NCI-H345 treated with DMSO at 0.1 percent for 48 hours (cell line): ENCODE data around the gene LRRK1.

Experiments used
- DNase-seq: peaks from one replicate; lab custom pipeline; 2025; ENCODE audit not compliant: unreplicated experiment; lab: John Stamatoyannopoulos, UW

Gene LRRK1

DNA sequence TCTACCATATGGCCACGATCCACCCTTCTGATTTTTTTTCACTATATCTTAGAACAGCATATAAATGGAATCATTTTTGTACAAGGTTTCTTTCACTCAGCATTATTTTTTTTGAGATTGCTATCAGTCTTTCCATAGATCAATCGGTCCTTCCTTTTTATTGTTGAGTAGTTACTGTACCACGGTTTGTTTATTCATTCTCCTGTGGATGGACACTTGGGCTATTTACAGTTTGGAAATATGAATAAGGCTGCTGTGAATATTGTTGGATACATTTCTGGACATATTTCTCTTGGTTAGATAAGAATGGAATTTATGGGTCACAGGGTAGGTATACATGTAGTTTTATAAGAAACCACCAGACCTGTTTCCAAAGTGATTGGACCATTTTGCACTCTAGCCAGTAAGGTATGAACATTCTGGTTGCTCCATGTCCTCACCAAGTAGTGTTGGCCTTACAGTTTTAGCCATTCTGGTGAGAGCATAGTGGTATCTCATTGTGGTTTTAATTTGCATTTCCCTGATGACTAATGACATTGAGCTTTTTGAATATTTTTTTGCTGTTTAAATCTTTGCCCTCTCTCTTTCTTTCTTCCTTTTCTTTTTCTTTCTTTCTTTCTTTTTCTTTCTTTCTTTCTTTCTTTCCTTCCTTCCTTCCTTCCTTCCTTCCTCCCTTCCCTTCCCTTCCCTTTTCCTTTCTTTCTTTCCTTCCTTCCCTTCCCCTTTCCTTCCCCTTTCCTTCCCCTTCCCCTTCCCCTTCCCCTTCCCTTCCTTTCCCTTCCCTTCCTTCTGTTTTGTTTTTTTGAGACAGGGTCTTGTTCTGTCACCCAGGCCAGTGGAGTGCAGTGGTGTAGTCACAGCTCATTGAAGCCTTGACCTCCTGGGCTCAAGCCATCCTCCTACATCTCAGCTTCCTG, 49.2 kb downstream of the LRRK1 start:
- no peak for DNase-seq

- DNase-seq, result no peak
Observed at GRCh38 chr15:100972975-100973350, 53.8 kb downstream of the LRRK1 start.

GRCh38 chr15:100973351-100974111, 54.4 kb downstream of the LRRK1 start:
- no peak for DNase-seq

GRCh38 chr15:100975043-100975442, 55.9 kb downstream of the LRRK1 start:
- no peak for DNase-seq

GRCh38 chr15:100980410-100981046, 61.4 kb downstream of the LRRK1 start:
- DNase-seq, result no peak

GRCh38 chr15:100981086-100981485, 61.9 kb downstream of the LRRK1 start:
- no peak for DNase-seq

GRCh38 chr15:100983221-100983620, 64.1 kb downstream of the LRRK1 start:
- no peak for DNase-seq

- DNase-seq, result no peak
Observed at GRCh38 chr15:100985401-100985800, 66.2 kb downstream of the LRRK1 start.

- no peak for DNase-seq
Observed at GRCh38 chr15:100986158-100986896, 67.2 kb downstream of the LRRK1 start.

- DNase-seq, result no peak
Observed at GRCh38 chr15:100987143-100987542, 68.0 kb downstream of the LRRK1 start.

- no peak for DNase-seq
Observed at GRCh38 chr15:100988297-100988696, 69.1 kb downstream of the LRRK1 start.

DNA sequence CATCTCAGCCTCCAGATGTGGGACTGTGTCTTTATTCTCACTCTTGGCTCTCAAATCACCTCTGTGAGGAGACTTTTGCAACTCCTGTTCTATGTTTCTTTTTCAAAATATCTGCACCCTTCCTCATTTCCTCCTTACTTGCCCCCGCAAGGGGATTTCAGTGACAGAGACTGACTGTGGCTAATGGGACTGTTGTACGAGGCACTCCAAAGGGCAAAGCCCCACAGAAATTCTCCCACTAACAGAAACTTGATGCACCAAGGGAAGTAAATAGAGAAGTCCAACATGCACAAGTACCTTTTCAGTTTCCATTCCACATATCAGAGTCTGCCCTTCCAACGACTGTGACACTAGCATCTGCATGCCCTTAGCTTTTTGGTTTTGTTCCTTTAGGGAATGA, 69.7 kb downstream of the LRRK1 start:
- no peak for DNase-seq

DNA sequence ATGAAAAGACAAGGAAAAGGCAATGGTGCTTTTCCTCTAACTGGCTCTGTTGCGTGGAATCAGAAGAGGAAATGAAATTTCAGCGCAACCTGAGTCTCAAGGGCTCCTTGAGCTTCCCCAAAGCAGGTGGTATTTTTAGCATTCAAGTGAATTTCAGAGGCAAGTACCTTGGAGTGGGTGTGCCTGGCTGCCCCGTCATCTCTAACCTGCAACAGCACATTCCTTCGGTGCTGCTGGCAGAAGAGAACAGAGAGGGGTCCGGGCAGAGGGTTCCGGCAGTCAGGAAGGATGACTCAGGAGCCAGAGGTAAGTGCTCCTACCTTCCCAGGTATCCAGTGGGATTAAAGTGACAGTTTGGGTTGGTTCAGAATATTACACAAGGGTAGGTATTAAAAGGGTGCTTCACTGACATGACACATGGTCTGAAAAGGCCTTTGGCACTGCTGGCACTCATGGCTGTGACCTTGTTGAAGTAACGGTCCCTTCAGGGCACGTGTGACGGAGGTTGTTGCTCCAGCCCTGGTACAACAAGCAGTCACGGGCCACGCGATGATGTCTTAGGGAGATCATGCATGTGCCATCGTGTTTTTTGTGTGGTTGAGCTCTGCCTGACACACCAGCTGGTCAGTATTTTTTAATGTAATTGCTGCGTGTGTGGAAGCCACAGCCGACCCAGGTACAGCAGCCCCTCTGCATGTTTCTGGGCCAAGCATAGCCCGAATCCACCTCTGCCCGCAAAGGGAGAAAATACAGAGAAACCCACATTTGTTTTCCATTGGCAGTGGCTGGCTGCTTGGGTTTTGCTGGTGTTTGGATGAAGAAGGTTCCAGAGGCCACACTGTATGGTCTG, 75.7 kb downstream of the LRRK1 start:
- no peak for DNase-seq

DNA sequence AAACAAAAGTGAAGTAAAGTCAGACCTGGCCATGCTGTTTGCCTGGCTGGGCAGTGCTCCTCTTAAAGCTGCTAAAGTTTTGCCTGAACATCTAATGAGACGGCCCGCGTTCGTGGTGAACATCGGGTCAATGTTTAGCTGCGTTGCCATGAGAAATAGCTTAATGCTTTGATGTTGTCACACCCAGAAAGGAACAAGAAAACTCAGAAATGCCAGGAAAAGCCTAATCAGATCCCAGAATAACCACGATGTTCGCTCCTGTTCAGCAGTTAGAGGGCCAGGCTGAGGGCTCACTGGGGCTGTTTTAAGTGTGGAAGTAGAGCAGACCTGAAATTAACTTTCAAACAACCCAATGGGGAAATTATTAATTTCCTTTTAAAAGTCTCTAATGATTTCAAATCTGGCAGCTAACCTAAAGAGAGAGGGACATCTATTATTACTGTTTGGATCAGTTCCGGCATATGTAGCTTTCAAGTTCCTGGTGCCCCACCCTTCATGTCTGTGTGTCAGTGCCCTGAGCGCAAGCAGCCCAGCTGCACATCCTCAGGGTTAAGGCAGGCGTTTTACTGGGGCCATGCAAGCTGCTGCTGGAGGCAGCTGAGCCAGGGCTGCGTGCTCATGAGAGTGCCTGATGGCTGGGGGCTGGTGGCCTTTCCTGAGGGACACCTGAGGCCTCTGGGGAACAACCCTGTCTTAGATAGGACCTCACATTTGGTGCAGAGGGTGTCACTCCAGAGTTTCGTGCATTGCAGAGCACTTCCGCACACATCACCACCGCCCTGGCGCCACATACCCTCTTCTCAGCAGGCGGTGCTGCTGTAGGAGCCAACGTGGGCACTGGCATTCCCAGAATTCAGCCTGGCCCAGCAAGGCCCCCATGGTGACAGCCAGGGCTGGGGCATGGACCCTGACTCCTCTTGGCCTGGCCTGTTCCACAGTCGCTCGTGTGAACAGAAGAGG, 76.6 kb downstream of the LRRK1 start:
- no peak for DNase-seq

GRCh38 chr15:100997442-100997841, 78.3 kb downstream of the LRRK1 start:
- DNase-seq, result no peak

GRCh38 chr15:100998630-100999029, 79.5 kb downstream of the LRRK1 start:
- no peak for DNase-seq

DNA sequence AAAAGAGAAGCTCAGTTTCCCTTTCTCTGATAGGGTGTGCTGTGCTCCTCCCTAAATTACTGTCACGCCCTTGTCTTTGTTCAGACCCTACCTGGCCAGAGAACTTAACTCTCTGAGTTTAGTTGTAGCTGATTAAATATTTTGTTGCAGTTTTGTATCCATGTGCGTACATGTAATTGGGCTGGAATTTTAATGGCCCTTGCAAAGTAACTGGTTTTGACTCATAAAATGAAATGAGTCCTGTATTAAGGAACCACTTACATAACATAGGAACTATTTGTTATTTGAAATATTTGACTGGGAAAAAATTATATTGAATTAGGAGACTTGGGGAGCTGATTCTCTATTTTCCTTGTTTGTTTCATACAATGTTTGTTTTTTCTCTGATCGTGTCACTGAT, 80.2 kb downstream of the LRRK1 start:
- DNase-seq, result no peak

DNA sequence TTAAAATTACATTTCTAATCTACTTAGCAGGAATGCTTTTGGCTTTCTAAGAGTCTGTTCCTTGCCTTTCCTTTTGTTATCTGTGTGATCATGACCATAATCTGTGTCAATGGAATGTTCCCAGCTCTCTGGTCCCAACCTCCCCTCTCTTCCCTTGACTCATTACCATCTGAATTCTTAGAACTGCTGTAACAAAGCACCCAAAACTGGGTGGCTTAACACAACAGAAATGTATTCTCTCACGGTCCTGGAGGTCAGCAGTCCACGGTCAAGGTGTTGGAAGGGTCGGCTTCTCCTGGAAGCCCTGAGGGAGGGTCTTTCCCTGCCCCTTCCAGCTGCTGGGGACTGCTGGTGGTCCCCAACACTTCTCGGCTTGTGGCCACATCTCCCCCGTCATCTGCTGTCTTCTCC, 81.1 kb downstream of the LRRK1 start:
- DNase-seq, result no peak

DNA sequence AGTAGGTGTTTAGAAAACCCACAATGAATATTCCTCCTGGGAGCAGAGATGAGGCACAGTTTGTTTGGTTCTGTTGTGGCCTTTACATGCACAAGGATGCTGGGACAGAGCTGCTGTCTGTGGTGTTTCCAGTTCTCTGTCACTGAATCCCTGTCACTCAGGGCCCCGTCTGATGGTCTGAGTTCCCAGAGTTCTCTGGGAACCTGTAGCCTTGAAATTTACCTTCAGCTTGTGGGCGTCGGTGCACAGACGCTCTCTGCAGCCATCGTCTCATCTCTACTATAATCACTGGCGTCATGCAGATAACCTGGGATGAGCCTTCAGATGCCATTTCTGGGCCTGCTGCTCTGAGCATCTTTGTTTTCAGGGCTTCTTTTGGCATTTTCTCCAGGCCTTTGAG, 81.9 kb downstream of the LRRK1 start:
- no peak for DNase-seq
